Activated CD8-positive, alpha-beta T cell treated with anti-CD3 and anti-CD28 coated beads for 36 hours (primary cell): ENCODE measurements around the gene ALG1. TPM values are rescaled to one million over a fixed set of nuclear protein-coding genes. Genes with fewer than 3 reads are reported as not detected.
A peak's percentile ranks its signal among the peaks of the same experiment; 100 is the strongest.
"Not testable (repeated sequence)": the region's sequence is repeated elsewhere in the genome, so short reads cannot be mapped to it uniquely, and the experiment has no call there.

Source experiments
- ATAC-seq: fragments of 200-7000 bp; cut with Tn5 transposase; one replicate; pipeline ENCODE4 v1.10.0; 2021; ENCODE audit warnings: mild to moderate bottlenecking, moderate library complexity
- CTCF ChIA-PET: fragments of 350-600 bp; sonication (Branson Sonifier 250); formaldehyde crosslinking; loops from one replicate; lab custom pipeline; 2021; ENCODE audit warnings: antibody characterized with exemption; lab: Charles Lee
- POLR2A ChIA-PET: fragments of 350-600 bp; sonication (Branson Sonifier 250); formaldehyde crosslinking; loops from one replicate; lab custom pipeline; 2021; ENCODE audit warnings: antibody characterized with exemption; lab: Charles Lee
- DNase-seq: peaks from one replicate; pipeline ENCODE4 v3.0.0-alpha.2; 2020
- H3K27ac Mint-ChIP-seq: one replicate; pipeline ENCODE4 v1.8.0; 2021; ENCODE audit warnings: mild to moderate bottlenecking, mixed read lengths
- H3K27me3 Mint-ChIP-seq: one replicate; pipeline ENCODE4 v1.8.0; 2021; ENCODE audit warnings: mixed read lengths
- H3K36me3 Mint-ChIP-seq: one replicate; pipeline ENCODE4 v1.8.0; 2021; ENCODE audit warnings: low read depth, mixed read lengths
- H3K4me1 Mint-ChIP-seq: one replicate; pipeline ENCODE4 v1.8.0; 2021; ENCODE audit warnings: low read depth, mixed read lengths
- H3K4me3 Mint-ChIP-seq: one replicate; pipeline ENCODE4 v1.8.0; 2021; ENCODE audit warnings: mild to moderate bottlenecking, moderate library complexity, mixed read lengths
- H3K9me3 Mint-ChIP-seq: one replicate; pipeline ENCODE4 v1.8.0; 2021; ENCODE audit warnings: mixed read lengths
- CTCF ChIP-seq: fragments of 200-600 bp; IDR thresholded peaks from one replicate; pipeline ENCODE4 v1.8.0; 2022; ENCODE audit warnings: antibody characterized with exemption, mild to moderate bottlenecking
- intact Hi-C: fragments of 100-400 bp; cut with micrococcal nuclease; formaldehyde crosslinking; loops from one replicate; pipeline ENCODE4 v1.10.0; 2022
- total RNA-seq, 2 experiments: library from RNA; stranded (reverse); gene quantifications; one replicate each; pipeline ENCODE4 v1.2.3, GENCODE V29; 2021

Gene ALG1
- total RNA-seq, 2 experiments from 2014 or later = 16.8 to 17.2 TPM

DNA sequence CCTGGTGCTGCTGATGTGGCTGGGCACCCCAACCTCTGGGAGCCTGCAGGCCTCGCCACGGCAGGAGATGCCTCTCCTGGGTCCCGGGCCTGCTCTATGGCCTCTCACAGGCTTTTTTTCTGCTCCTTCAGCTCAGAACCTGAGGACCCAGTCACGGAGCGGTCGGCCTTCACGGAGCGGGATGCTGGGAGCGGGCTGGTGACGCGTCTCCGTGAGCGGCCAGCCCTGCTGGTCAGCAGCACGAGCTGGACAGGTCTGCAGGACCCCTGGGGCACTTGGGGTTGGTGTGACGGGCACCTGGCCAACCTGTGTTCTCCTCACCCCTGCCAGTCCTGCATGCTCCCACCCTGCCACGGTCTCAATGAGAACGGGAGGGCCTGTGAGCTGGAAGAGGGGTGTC is 7.0 kb downstream of the ALG1 start:
- Mint-ChIP-seq H3K9me3 (no peaks in the 10 kb centered on the region), H3K27me3 (no peaks in the 10 kb centered on the region), H3K4me1 (peaks cover 5% of the 10 kb centered on the region), H3K4me3 (no peak overlapping the region), H3K27ac (no peak overlapping the region), H3K36me3 (peaks cover 29% of the 10 kb centered on the region)
- ATAC-seq (no peak), DNase-seq (no peak)
- TF ChIP-seq CTCF = no peak
- ChIA-PET POLR2A (no interaction called here), CTCF (interaction anchor here (0.8 kb wide), 1 partner anchor 14 kb away, joined by 3 read pairs; no protein-coding TSS in a partner anchor)
- intact Hi-C loops = no loop called here

DNA sequence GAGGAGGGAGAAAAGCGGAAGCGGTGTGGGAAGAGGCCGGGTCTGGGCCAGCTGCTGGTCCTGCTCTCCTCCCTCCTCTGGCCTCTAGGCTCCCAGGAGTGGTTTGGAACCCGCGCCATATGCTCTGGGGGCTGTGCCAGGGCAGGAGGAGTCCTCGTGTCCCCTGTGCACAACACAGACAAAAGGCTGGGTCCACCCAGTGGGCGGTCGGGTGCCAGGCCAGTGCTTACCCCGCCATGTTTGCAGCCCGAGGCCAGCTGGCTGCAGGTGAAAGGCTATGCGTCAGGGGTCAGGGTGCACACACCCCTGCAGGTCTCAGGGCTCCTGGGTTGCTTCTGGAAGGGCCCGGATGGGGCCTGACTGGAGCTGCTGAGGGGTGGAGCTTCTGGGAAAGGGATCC is 8.8 kb downstream of the ALG1 start:
- DNase-seq, H3K27me3 Mint-ChIP-seq, H3K4me1 Mint-ChIP-seq, POLR2A ChIA-PET, H3K9me3 Mint-ChIP-seq, intact Hi-C loops, H3K27ac Mint-ChIP-seq, CTCF ChIA-PET, ATAC-seq, H3K4me3 Mint-ChIP-seq: not testable (repeated sequence)
- H3K36me3 Mint-ChIP-seq = peaks cover 32% of the 10 kb centered on the region

- DNase-seq, H3K27me3 Mint-ChIP-seq, intact Hi-C loops, POLR2A ChIA-PET, H3K27ac Mint-ChIP-seq, H3K4me1 Mint-ChIP-seq, H3K9me3 Mint-ChIP-seq, ATAC-seq, CTCF ChIA-PET, H3K4me3 Mint-ChIP-seq: not testable (repeated sequence)
- peaks cover 29% of the 10 kb centered on the region for H3K36me3 Mint-ChIP-seq
Measured at GRCh38 chr16:5080996-5081395, 9.4 kb downstream of the ALG1 start.

DNA sequence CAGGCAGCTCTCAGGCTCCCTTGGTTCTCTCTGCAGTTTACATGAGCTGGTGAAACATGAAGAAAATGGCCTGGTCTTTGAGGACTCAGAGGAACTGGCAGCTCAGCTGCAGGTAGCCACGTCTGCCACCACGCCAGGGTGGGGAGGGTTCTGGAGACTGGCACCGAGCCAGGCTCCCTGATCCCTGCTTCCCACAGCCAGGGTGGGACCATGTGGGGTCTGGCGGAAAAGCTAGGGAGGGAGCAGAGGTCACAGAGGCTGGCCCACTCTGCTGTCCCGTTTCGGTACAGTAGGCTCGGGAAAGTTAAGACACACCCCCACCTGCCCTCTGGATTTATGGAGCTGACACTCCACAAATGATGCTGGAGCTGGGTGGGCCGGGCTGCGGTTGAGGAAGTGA is 12.0 kb downstream of the ALG1 start:
- H3K36me3 Mint-ChIP-seq = peaks cover 24% of the 10 kb centered on the region
- H3K9me3 Mint-ChIP-seq, H3K4me1 Mint-ChIP-seq, DNase-seq, ATAC-seq, H3K27me3 Mint-ChIP-seq, CTCF ChIA-PET, H3K27ac Mint-ChIP-seq, POLR2A ChIA-PET, H3K4me3 Mint-ChIP-seq, intact Hi-C loops: not testable (repeated sequence)

DNA sequence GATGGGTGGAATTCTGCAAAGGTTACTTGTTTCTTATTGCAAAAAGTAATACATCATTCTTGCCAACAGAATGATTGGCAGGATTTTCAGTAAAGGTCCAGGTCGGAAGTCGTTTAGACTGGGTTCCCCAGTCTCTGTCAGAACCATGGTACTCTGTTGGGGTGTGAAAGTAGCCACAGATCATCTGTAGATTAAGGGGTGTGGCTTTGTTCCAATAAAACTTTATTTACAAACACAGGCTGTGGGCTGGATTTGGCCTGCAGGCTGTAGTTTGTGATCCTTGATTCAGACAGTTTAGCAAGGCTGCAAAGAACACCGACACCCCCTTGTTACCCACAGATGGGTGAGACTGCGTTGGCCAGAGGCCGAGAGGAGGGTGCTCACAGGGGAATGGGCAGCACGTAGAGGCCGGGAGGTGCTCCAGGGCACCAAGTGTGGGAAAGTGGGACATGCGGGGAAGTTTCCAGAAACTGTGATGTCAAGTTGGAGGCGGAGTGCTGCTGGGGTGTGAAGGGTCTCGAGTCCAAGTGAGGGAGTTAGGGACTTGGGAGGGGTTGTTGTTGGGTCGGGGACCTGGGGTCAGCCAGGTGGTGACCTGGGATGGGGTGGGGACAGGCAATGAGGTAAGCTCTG is 12.6 kb downstream of the ALG1 start:
- H3K27ac Mint-ChIP-seq, H3K4me3 Mint-ChIP-seq, H3K9me3 Mint-ChIP-seq, POLR2A ChIA-PET, intact Hi-C loops, H3K4me1 Mint-ChIP-seq, H3K27me3 Mint-ChIP-seq, DNase-seq, ATAC-seq: not testable (repeated sequence)
- CTCF ChIA-PET = interaction anchor here (0.7 to 3.3 kb wide), 4 partner anchors 10 to 50 kb away, joined by 3 to 29 read pairs (median 5); partner anchors contain the start of gene NAGPA
- H3K36me3 Mint-ChIP-seq = peaks cover 24% of the 10 kb centered on the region

DNA sequence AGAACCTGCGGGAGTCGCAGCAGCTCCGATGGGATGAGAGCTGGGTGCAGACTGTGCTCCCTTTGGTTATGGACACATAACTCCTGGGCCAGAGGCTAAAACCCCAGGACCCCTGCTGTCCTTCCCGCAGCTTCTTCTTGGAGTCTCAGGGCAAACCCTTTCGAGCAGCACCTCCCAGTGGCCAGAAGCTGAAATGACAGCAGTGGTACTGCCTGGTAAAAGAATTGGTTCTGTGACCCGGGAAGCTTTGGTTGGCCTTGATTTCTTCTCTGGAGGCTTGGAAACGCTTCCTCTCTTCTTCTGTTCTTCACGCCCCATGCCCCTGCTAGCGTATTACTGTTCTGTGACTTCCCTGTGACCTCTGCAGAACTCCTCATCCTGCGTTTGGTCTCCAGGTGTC is 13.2 kb downstream of the ALG1 start:
- H3K27ac Mint-ChIP-seq, H3K4me1 Mint-ChIP-seq, H3K27me3 Mint-ChIP-seq, H3K4me3 Mint-ChIP-seq, ATAC-seq, intact Hi-C loops, H3K9me3 Mint-ChIP-seq: not testable (repeated sequence)
- ChIA-PET CTCF (interaction anchor here (0.7 to 3.3 kb wide), 4 partner anchors 11 to 50 kb away, joined by 3 to 29 read pairs (median 5); partner anchors contain the start of gene NAGPA), POLR2A (interaction anchor here (1.4 kb wide), 1 partner anchor 12 kb away, joined by 3 read pairs; no protein-coding TSS in a partner anchor)
- DNase-seq = peak; percentile 75
- peak; percentile 68 for TF ChIP-seq CTCF
- peaks cover 22% of the 10 kb centered on the region for H3K36me3 Mint-ChIP-seq

DNA sequence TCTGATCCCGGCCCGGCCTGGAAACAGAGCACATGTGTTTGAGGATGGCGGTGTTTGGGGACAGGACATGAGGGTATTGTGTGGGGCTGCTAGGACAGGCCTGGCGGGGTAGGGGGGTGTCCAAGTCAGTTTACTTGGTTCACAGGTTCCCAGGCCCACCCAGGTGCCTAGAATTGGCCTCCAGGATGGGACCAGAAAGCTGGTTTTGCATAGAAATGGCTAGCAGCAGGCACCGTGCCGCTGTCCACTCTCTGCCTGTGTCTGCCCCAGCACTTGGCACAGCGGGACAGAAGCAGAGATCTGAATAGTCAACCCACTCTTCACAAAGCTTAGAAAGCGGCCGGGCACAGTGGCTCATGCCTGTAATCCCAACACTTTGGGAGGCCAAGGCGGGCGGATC is 14.1 kb downstream of the ALG1 start:
- H3K27ac Mint-ChIP-seq, H3K4me1 Mint-ChIP-seq, H3K27me3 Mint-ChIP-seq, ATAC-seq, DNase-seq, H3K9me3 Mint-ChIP-seq, H3K4me3 Mint-ChIP-seq, intact Hi-C loops: not testable (repeated sequence)
- peaks cover 28% of the 10 kb centered on the region for H3K36me3 Mint-ChIP-seq
- POLR2A ChIA-PET = interaction anchor here (1.4 kb wide), 1 partner anchor 13 kb away, joined by 3 read pairs; no protein-coding TSS in a partner anchor
- CTCF ChIA-PET = interaction anchor here (1.0 to 3.3 kb wide), 2 partner anchors 11 to 29 kb away, joined by 4 to 29 read pairs; no protein-coding TSS in a partner anchor

- CTCF ChIA-PET = interaction anchor here (1.8 to 1.9 kb wide), 2 partner anchors 12 to 32 kb away, joined by 4 to 5 read pairs; no protein-coding TSS in a partner anchor
- DNase-seq, H3K27me3 Mint-ChIP-seq, POLR2A ChIA-PET, H3K4me3 Mint-ChIP-seq, intact Hi-C loops, ATAC-seq, H3K9me3 Mint-ChIP-seq, H3K27ac Mint-ChIP-seq, H3K4me1 Mint-ChIP-seq: not testable (repeated sequence)
- peaks cover 35% of the 10 kb centered on the region for H3K36me3 Mint-ChIP-seq
Measured at GRCh38 chr16:5088086-5088790, 16.6 kb downstream of the ALG1 start.

DNA sequence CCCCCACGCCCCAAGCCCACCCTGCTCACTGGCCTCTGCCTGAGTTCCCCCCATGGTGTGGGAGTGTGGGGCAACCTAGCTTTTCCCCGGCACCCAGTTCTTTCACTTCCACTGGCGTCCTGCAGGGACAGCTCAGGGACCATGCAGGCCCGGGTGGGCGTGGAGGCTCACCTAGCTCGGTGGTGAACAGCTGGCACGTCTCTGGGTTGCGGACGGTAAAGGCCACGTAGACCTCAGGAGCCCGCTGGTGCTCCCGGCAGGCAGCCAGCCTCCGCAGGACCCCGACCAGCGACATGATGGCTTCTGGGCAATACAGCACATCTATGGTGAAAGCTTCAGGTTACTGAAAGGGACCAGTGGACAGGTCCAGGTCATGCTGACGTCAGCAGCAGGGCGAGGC is 17.3 kb downstream of the ALG1 start:
- peaks cover 35% of the 10 kb centered on the region for H3K36me3 Mint-ChIP-seq
- H3K4me3 Mint-ChIP-seq, H3K27ac Mint-ChIP-seq, intact Hi-C loops, POLR2A ChIA-PET, H3K4me1 Mint-ChIP-seq, ATAC-seq, H3K27me3 Mint-ChIP-seq, DNase-seq, H3K9me3 Mint-ChIP-seq: not testable (repeated sequence)
- CTCF ChIA-PET = interaction anchor here (1.8 to 1.9 kb wide), 2 partner anchors 13 to 33 kb away, joined by 4 to 5 read pairs; no protein-coding TSS in a partner anchor
